PC-3 (cell line): Measurements from ENCODE around the gene TMEM141. TPM values are rescaled to one million over a fixed set of nuclear protein-coding genes. Genes with fewer than 3 reads are reported as not detected.

ENCODE experiments used
- ATAC-seq: fragments of 200-7000 bp; cut with Tn5 transposase; 2 replicates; pipeline ENCODE4 v1.9.1; 2020; ENCODE audit warnings: mild to moderate bottlenecking, moderate library complexity
- BruUV-seq: library from RNA; stranded (reverse); fragments of 400-500 nt; replicated peaks from 2 replicates; lab custom pipeline; 2021; lab: Mats Ljungman, UMichigan
- CTCF ChIA-PET: fragments of 300-600 bp; sonication (Branson Sonifier 250); formaldehyde crosslinking; loops from one replicate; lab custom pipeline; 2022; ENCODE audit warnings: antibody characterized with exemption; lab: Charles Lee
- POLR2A ChIA-PET: fragments of 300-600 bp; sonication (Branson Sonifier 250); formaldehyde crosslinking; loops from one replicate; lab custom pipeline; 2022; ENCODE audit warnings: antibody characterized with exemption; ENCODE audit not compliant: unreplicated experiment; lab: Charles Lee
- DNase-seq: peaks from one replicate; pipeline ENCODE4 v3.0.0-alpha.2; 2015
- H2AFZ ChIP-seq: fragments of 300-600 bp; sonication (generic); 2 replicates; pipeline ENCODE4 v1.6.0; 2016; ENCODE audit warnings: antibody characterized with exemption, low read length
- H3F3A ChIP-seq: fragments of 300-600 bp; sonication (generic); one replicate; pipeline ENCODE4 v1.6.0; 2017; ENCODE audit warnings: antibody characterized with exemption, low read length, control low read depth, mild to moderate bottlenecking; ENCODE audit not compliant: unreplicated experiment
- H3K27ac ChIP-seq: fragments of 300-600 bp; sonication (generic); 2 replicates; pipeline ENCODE4 v1.5.1; 2016; ENCODE audit warnings: mild to moderate bottlenecking, low read length
- H3K27me3 ChIP-seq: fragments of 300-600 bp; sonication (generic); 2 replicates; pipeline ENCODE4 v1.6.1; 2016; ENCODE audit warnings: low read length, mixed read lengths
- H3K36me3 ChIP-seq: fragments of 300-600 bp; sonication (generic); 2 replicates; pipeline ENCODE4 v1.6.1; 2016; ENCODE audit warnings: low read depth, mixed run types, low read length, mixed read lengths
- H3K4me1 ChIP-seq: fragments of 300-600 bp; sonication (generic); 2 replicates; pipeline ENCODE4 v1.5.1; 2016; ENCODE audit warnings: low read length; ENCODE audit not compliant: insufficient read depth
- H3K4me2 ChIP-seq: fragments of 300-600 bp; sonication (generic); 2 replicates; pipeline ENCODE4 v1.6.0; 2016; ENCODE audit warnings: low read length
- H3K4me3 ChIP-seq: fragments of 300-600 bp; sonication (generic); 2 replicates; pipeline ENCODE4 v1.5.1; 2016; ENCODE audit warnings: mild to moderate bottlenecking, low read length, mixed read lengths
- H3K79me2 ChIP-seq: fragments of 300-600 bp; sonication (generic); 2 replicates; pipeline ENCODE4 v1.6.1; 2017; ENCODE audit warnings: low read length, mixed read lengths
- H3K9ac ChIP-seq: fragments of 300-600 bp; sonication (generic); 2 replicates; pipeline ENCODE4 v1.6.0; 2016; ENCODE audit warnings: mild to moderate bottlenecking, low read length
- H3K9me2 ChIP-seq: fragments of 300-600 bp; sonication (generic); replicated peaks from 2 replicates; pipeline ENCODE4 v1.6.1; 2016; ENCODE audit warnings: mixed run types, low read length, mixed read lengths
- H3K9me3 ChIP-seq: fragments of 300-600 bp; sonication (generic); 2 replicates; pipeline ENCODE4 v1.6.1; 2016; ENCODE audit warnings: low read length, mixed read lengths
- H4K20me1 ChIP-seq: fragments of 300-600 bp; sonication (generic); 2 replicates; pipeline ENCODE4 v1.6.1; 2016; ENCODE audit warnings: low read length, mixed read lengths
- EZH2 ChIP-seq: fragments of 300-600 bp; sonication (generic); IDR thresholded peaks from one replicate; pipeline ENCODE4 v1.6.1; 2017; ENCODE audit warnings: antibody characterized with exemption, mild to moderate bottlenecking, low read length; ENCODE audit not compliant: unreplicated experiment
- EZH2phosphoT487 ChIP-seq: fragments of 300-600 bp; sonication (generic); IDR thresholded peaks from 2 replicates; pipeline ENCODE4 v1.6.1; 2018; ENCODE audit warnings: mild to moderate bottlenecking, antibody characterized with exemption, low read length, borderline replicate concordance
- intact Hi-C: fragments of 100-400 bp; cut with micrococcal nuclease; formaldehyde crosslinking; loops from 2 replicates; pipeline ENCODE4 v1.9.0; 2023
- total RNA-seq: library from RNA; depleted of rRNA; stranded (reverse); fragments of >200 nt; gene quantifications from 2 replicates; pipeline ENCODE4 v1.2.3, GENCODE V29; 2014
- TF ChIP-seq, protein P1 (sequence below): fragments of 300-600 bp; sonication (generic); conservative IDR thresholded peaks from 2 replicates; pipeline ENCODE4 v1.5.1; 2017; ENCODE audit warnings: antibody characterized with exemption, low read depth, mild to moderate bottlenecking, low read length

The TMEM141 gene
- total RNA-seq, 1 experiment from 2014 or later, result 101 TPM

DNA sequence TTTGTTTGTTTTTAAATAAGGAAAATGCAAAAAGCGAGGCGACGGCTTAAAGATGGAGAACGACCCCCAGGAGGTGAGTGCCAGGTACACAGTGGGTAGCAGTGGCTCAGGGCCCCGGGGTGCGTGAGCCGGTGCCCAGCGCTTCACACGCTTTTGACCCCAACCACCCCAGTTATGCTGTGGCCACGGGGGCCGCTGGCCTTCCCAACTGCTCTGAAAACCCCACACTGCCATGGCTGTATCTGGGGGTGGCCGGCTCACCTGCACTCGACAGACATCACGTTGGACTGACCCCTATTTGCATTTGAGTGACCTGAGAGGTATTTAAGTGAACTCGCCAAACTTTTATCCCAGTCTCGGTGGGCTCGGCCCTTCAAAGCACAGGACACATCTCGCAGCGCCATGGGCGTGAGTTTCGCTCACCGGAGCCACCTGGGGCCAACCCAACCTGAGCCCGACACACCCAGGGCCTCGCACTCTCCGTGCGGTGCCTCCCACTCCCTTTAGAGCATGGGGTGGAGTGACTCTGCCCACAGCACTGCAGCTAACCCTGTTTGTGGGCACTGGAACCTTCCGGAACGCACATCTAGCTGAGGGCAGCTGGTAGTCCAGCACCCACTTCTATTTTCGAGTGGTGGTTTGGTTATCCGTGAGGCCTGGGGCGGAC lies 37.5 kb downstream of the TMEM141 start:
- no peaks in the 10 kb centered on the region for H3K79me2 ChIP-seq
- intact Hi-C loops, result no loop called here
- H3K36me3 ChIP-seq, result peaks cover 8% of the 10 kb centered on the region; the same call in 1 of the 2 replicates
- no peak overlapping the region for H3K4me3 ChIP-seq
- POLR2A ChIA-PET, result no interaction called here
- H3K4me1 ChIP-seq, result no peaks in the 10 kb centered on the region
- H3K27me3 ChIP-seq, result no peaks in the 10 kb centered on the region
- CTCF ChIA-PET, result no interaction called here
- H3K9me3 ChIP-seq, result no peaks in the 10 kb centered on the region
- no peak overlapping the region for H3K27ac ChIP-seq
- no peak overlapping the region for H3K9ac ChIP-seq
- TF ChIP-seq, protein P1, sequence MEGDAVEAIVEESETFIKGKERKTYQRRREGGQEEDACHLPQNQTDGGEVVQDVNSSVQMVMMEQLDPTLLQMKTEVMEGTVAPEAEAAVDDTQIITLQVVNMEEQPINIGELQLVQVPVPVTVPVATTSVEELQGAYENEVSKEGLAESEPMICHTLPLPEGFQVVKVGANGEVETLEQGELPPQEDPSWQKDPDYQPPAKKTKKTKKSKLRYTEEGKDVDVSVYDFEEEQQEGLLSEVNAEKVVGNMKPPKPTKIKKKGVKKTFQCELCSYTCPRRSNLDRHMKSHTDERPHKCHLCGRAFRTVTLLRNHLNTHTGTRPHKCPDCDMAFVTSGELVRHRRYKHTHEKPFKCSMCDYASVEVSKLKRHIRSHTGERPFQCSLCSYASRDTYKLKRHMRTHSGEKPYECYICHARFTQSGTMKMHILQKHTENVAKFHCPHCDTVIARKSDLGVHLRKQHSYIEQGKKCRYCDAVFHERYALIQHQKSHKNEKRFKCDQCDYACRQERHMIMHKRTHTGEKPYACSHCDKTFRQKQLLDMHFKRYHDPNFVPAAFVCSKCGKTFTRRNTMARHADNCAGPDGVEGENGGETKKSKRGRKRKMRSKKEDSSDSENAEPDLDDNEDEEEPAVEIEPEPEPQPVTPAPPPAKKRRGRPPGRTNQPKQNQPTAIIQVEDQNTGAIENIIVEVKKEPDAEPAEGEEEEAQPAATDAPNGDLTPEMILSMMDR, result no peak
- TF ChIP-seq EZH2 (no peak), EZH2phosphoT487 (no peak)
- no peak overlapping the region for H3K4me2 ChIP-seq
- BruUV-seq, result no TSS peak
- no peaks in the 10 kb centered on the region for H3K9me2 ChIP-seq
- no peak for DNase-seq
- H4K20me1 ChIP-seq, result no peaks in the 10 kb centered on the region
- ATAC-seq, result no peak
- no peaks in the 10 kb centered on the region for H3F3A ChIP-seq
- no peak overlapping the region for H2AFZ ChIP-seq

DNA sequence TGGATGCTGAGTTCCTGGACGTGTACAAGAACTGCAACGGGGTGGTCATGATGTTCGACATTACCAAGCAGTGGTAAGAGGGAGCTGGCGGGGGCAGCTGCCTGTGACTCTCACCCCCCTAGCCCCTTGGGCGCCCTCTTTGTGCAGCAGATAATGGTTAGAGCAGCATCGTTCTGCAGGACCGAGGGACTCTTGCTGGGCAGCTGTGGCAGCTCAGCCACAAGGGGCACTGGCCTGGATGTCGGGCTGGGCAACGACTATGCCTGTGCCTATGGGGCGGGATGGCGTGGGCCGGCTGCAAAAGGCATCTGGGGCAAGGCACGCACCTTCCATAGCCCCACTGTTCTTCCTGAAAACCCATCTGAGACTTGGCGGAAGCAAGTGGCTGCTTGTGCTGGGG lies 38.3 kb downstream of the TMEM141 start:
- H3K27me3 ChIP-seq, result no peaks in the 10 kb centered on the region
- no TSS peak for BruUV-seq
- no peak overlapping the region for H2AFZ ChIP-seq
- intact Hi-C loops, result no loop called here
- ChIA-PET POLR2A (no interaction called here), CTCF (no interaction called here)
- H3K9me3 ChIP-seq, result no peaks in the 10 kb centered on the region
- no peak overlapping the region for H3K4me2 ChIP-seq
- ATAC-seq, result no peak
- no peak overlapping the region for H3K4me3 ChIP-seq
- no peaks in the 10 kb centered on the region for H3K79me2 ChIP-seq
- H3F3A ChIP-seq, result no peaks in the 10 kb centered on the region
- no peak for DNase-seq
- H3K36me3 ChIP-seq, result peaks cover 8% of the 10 kb centered on the region; the same call in 1 of the 2 replicates
- H3K9ac ChIP-seq, result no peak overlapping the region
- H3K4me1 ChIP-seq, result no peaks in the 10 kb centered on the region
- no peaks in the 10 kb centered on the region for H4K20me1 ChIP-seq
- no peaks in the 10 kb centered on the region for H3K9me2 ChIP-seq
- TF ChIP-seq, protein P1, result no peak
- TF ChIP-seq EZH2 (no peak), EZH2phosphoT487 (no peak)
- H3K27ac ChIP-seq, result no peak overlapping the region
